Choroid plexus epithelial cell (primary cell): ENCODE results near the gene NKX2-2.

Experiments
- DNase-seq: peaks from one replicate; pipeline ENCODE4 v3.0.0-alpha.2; 2010; ENCODE audit warnings: low read depth
- H3K4me3 ChIP-seq: 2 replicates; pipeline ENCODE4 v1.5.1; 2011; ENCODE audit warnings: low read depth, mild to moderate bottlenecking, control low read depth, low read length, moderate library complexity
- TF ChIP-seq, protein P1 (sequence below): conservative IDR thresholded peaks from 2 replicates; pipeline ENCODE4 v1.5.1; 2011; ENCODE audit warnings: low read depth, mild to moderate bottlenecking, control low read depth, inconsistent platforms, low read length, moderate library complexity

The NKX2-2 gene

DNA sequence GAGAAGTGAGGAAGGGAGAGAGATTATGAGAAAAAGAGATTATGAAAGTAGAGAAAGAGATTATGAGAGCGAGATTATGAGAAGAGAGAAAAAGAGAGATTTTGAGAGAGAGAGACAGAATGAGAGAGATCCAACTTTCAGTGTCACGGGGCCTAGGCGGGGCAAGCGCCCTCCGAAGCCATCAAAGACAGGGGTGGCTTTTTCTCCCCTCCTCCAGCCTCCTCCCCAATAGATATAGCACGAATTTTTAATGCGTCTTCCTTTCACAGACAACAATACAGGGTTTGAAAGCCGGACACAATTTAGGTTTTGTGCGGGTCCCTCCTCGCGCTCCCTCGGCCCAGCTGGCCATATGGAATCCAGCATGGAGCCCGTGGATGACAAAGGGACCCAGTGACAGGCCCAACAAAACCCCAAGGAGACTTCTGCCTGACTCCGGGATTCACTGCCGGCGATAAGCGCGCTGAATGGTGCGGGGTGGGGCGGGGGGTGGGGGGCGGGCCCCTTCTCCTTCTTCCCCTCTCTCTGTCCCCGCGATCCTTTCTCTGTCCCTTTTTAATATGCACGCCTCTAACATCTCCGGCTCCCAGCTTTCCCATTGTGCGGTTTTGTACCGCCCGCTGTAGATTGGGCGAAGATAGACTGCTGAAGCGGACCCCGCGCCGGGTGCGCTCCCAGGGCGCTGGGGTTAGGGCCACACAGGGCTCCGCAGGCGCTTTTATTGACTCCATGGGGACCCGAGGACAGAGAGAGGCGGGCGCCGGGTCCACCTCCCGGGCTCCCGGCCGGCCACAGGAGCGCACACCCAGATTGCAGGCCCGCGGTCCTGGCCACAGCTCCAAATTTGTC, 5.4 kb downstream of the NKX2-2 start:
- H3K4me3 ChIP-seq = no peak overlapping the region
- TF ChIP-seq, protein P1, sequence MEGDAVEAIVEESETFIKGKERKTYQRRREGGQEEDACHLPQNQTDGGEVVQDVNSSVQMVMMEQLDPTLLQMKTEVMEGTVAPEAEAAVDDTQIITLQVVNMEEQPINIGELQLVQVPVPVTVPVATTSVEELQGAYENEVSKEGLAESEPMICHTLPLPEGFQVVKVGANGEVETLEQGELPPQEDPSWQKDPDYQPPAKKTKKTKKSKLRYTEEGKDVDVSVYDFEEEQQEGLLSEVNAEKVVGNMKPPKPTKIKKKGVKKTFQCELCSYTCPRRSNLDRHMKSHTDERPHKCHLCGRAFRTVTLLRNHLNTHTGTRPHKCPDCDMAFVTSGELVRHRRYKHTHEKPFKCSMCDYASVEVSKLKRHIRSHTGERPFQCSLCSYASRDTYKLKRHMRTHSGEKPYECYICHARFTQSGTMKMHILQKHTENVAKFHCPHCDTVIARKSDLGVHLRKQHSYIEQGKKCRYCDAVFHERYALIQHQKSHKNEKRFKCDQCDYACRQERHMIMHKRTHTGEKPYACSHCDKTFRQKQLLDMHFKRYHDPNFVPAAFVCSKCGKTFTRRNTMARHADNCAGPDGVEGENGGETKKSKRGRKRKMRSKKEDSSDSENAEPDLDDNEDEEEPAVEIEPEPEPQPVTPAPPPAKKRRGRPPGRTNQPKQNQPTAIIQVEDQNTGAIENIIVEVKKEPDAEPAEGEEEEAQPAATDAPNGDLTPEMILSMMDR = no peak
- no peak for DNase-seq

GRCh38 chr20:21507400-21508229, 6.2 kb downstream of the NKX2-2 start:
- TF ChIP-seq, protein P1 = no peak
- H3K4me3 ChIP-seq = no peak overlapping the region
- DNase-seq = no peak

GRCh38 chr20:21505810-21506530, 7.9 kb downstream of the NKX2-2 start:
- DNase-seq = peak; percentile 47
- H3K4me3 ChIP-seq = peak overlapping the region; percentile 48

GRCh38 chr20:21505161-21505809, 8.6 kb downstream of the NKX2-2 start:
- TF ChIP-seq, protein P1 = peak; percentile 97
- peak; percentile 55 for DNase-seq
- no peak overlapping the region for H3K4me3 ChIP-seq

More at GRCh38 chr20:21505810-21506530, 7.9 kb downstream of the NKX2-2 start:
- TF ChIP-seq, protein P1 = peak; percentile 47

DNA sequence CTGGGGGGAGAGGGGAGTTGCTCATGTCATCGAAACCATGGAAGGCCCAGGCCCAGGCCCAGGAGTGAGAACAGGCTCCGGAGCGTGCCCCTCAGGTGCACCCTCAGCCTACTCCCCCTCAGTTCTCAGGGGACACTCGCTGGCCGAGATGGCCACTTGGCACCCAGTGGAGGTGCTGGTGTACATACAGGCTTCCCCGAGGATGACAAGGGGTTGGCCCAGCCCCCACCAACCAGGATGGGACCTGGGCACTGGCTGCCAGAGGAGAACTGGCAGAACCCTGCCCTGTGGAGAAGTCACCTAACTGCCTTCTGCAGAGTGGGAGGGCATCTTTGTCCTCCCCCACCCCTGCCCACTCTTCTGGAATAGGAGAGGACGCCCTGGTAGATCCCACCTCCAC, 9.5 kb downstream of the NKX2-2 start:
- no peak overlapping the region for H3K4me3 ChIP-seq
- TF ChIP-seq, protein P1 = no peak
- DNase-seq = no peak

GRCh38 chr20:21503345-21503744, 10.5 kb downstream of the NKX2-2 start:
- no peak overlapping the region for H3K4me3 ChIP-seq
- TF ChIP-seq, protein P1 = no peak
- peak; percentile 28 for DNase-seq
